MM.1S (cell line): Measurements from ENCODE around the gene CFAP119.

Source experiments
- CTCF ChIP-seq: fragments of 300-600 bp; sonication (generic); IDR thresholded peaks from 2 replicates; pipeline ENCODE4 v1.5.1; 2016; ENCODE audit warnings: antibody characterized with exemption, low read length, mixed read lengths
- EZH2 ChIP-seq: fragments of 300-600 bp; sonication (generic); optimal IDR thresholded peaks from 2 replicates; pipeline ENCODE3; 2017; ENCODE audit warnings: low read depth, mild to moderate bottlenecking, antibody characterized with exemption, low read length, mixed read lengths
- EZH2phosphoT487 ChIP-seq: fragments of 300-600 bp; sonication (generic); IDR thresholded peaks from 2 replicates; pipeline ENCODE4 v1.6.1; 2018; ENCODE audit warnings: antibody characterized with exemption, low read length

GRCh38 chr16:30721167-30721566 lies 40.7 kb downstream of the CFAP119 start:
- TF ChIP-seq CTCF (no peak), EZH2phosphoT487 (no peak), EZH2 (no peak)
